ENCODE results near the gene PBX1. TPM values are rescaled to one million over a fixed set of nuclear protein-coding genes. Genes with fewer than 3 reads are reported as not detected.

The PBX1 gene
- total and polyA plus RNA-seq, 2 experiments from 2014 or later: 9.7 to 38.8 TPM

DNA sequence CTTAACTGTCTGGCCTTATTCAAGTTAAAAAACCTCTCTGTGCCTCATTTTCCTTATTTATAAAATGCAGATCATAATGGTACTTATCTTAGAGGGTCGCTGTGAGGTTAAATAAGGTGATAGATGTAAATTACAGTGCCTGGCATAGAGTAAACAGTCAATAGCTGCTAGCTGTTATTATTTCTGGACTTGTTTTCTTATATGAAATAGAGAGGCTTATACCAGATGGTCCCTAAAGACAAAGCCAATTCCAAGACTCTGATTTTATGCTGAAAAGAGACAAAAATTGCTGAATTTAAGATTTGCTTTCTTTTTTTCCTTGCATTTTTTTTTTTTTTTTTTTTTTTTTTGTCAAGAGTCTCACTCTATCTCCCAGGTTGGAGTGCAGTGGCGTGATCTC lies 10.3 kb downstream of the PBX1 start:
- DNase-seq: no peak
- Histone ChIP-seq H3K79me2 (ENCODE audit: insufficient read depth) (peaks cover 97% of the 10 kb centered on the region), H4K20me1 (ENCODE audit: insufficient read depth) (no peaks in the 10 kb centered on the region), H3K4me3 (no peak overlapping the region), H3K9me2 (ENCODE audit: insufficient read depth) (no peaks in the 10 kb centered on the region), H3K27me3 (replicated peaks; ENCODE audit: insufficient read depth) (no peaks in the 10 kb centered on the region), H3K9ac (no peak overlapping the region), H3K36me3 (ENCODE audit: low read depth) (peaks cover 5% of the 10 kb centered on the region; the same call in 1 of the 2 replicates), H3K9me3 (ENCODE audit: low read depth) (no peaks in the 10 kb centered on the region), H3K4me1 (ENCODE audit: insufficient read depth) (peaks cover 24% of the 10 kb centered on the region), H3K4me2 (ENCODE audit: unreplicated experiment) (peak overlapping the region; percentile 67), H2AFZ (peak overlapping the region; percentile 74; the same call in 1 of the 2 replicates), H3F3A (ENCODE audit: insufficient read depth) (no peaks in the 10 kb centered on the region), H3K27ac (no peak overlapping the region)
- in situ Hi-C loops (cut with MboI): no loop called here
- TF ChIP-seq EZH2 (IDR thresholded peaks at IDR 0.05; ENCODE audit: insufficient read depth, poor library complexity, severe bottlenecking) (no peak), EZH2phosphoT487 (IDR thresholded peaks at IDR 0.05; ENCODE audit: insufficient read depth, low read depth) (no peak)
- WGBS, 2 experiments (ENCODE audit: low coverage in 1 of 2, low lambda C conversion rate in 2 of 2, missing lambda C conversion rate in 2 of 2): 96 to 98% methylated on average over 2 of the region's 2 CpGs

- Histone ChIP-seq H3K4me2 (ENCODE audit: unreplicated experiment) (peak overlapping the region; percentile 67), H3K4me1 (ENCODE audit: insufficient read depth) (peaks cover 23% of the 10 kb centered on the region), H2AFZ (peak overlapping the region; percentile 74), H3K27ac (peak overlapping the region; percentile 4; the same call in 1 of the 2 replicates), H3K27me3 (replicated peaks; ENCODE audit: insufficient read depth) (no peaks in the 10 kb centered on the region), H3K9ac (peak overlapping the region; percentile 42), H3K9me3 (ENCODE audit: low read depth) (no peaks in the 10 kb centered on the region), H3F3A (ENCODE audit: insufficient read depth) (no peaks in the 10 kb centered on the region), H3K9me2 (ENCODE audit: insufficient read depth) (no peaks in the 10 kb centered on the region), H4K20me1 (ENCODE audit: insufficient read depth) (no peaks in the 10 kb centered on the region), H3K4me3 (no peak overlapping the region; the same call in 1 of the 2 replicates), H3K79me2 (ENCODE audit: insufficient read depth) (peaks cover 97% of the 10 kb centered on the region), H3K36me3 (ENCODE audit: low read depth) (peaks cover 5% of the 10 kb centered on the region; the same call in 1 of the 2 replicates)
- in situ Hi-C loops (cut with MboI): no loop called here
- DNase-seq: peak; percentile 31
- 53 to 54% methylated on average over 4 of the region's 4 CpGs for WGBS, 2 experiments (ENCODE audit: low coverage in 1 of 2, low lambda C conversion rate in 2 of 2, missing lambda C conversion rate in 2 of 2)
- TF ChIP-seq EZH2phosphoT487 (IDR thresholded peaks at IDR 0.05; ENCODE audit: insufficient read depth, low read depth) (no peak), EZH2 (IDR thresholded peaks at IDR 0.05; ENCODE audit: insufficient read depth, poor library complexity, severe bottlenecking) (no peak)
These were observed 10.9 kb downstream of the PBX1 start for GRCh38 chr1:164569866-164570265.

DNA sequence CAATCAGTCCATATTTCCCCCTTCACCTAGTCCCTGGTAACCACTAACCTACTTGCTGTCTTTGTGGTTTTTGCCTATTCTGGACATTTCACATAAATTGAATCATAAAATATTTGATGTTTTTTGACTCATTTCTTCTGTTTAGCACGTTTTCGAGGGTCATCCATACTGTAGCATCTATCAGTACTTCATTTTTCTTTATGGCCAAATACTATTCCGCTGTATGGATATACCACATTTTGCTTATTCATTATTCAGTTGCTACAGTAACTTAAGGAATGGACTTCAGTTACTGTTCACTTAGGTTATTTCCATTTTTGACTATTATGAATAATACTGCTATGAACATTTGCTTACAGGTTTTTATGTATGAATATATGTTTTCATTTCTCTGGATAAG lies 12.3 kb downstream of the PBX1 start:
- H3K79me2 ChIP-seq (ENCODE audit: insufficient read depth): peaks cover 97% of the 10 kb centered on the region
- H3K9ac ChIP-seq: no peak overlapping the region
- no peak overlapping the region for H3K4me2 ChIP-seq (ENCODE audit: unreplicated experiment)
- in situ Hi-C loops (cut with MboI): no loop called here
- no peak overlapping the region for H3K4me3 ChIP-seq
- no peak overlapping the region for H3K27ac ChIP-seq
- no peaks in the 10 kb centered on the region for H3K27me3 ChIP-seq (replicated peaks; ENCODE audit: insufficient read depth)
- H3K9me3 ChIP-seq (ENCODE audit: low read depth): no peaks in the 10 kb centered on the region
- peaks cover 5% of the 10 kb centered on the region; the same call in 1 of the 2 replicates for H3K36me3 ChIP-seq (ENCODE audit: low read depth)
- TF ChIP-seq EZH2phosphoT487 (IDR thresholded peaks at IDR 0.05; ENCODE audit: insufficient read depth, low read depth) (no peak), EZH2 (IDR thresholded peaks at IDR 0.05; ENCODE audit: insufficient read depth, poor library complexity, severe bottlenecking) (no peak)
- no peaks in the 10 kb centered on the region for H4K20me1 ChIP-seq (ENCODE audit: insufficient read depth)
- no peak overlapping the region for H2AFZ ChIP-seq
- no peaks in the 10 kb centered on the region for H3K9me2 ChIP-seq (ENCODE audit: insufficient read depth)
- WGBS, 2 experiments (ENCODE audit: low coverage in 1 of 2, low lambda C conversion rate in 2 of 2, missing lambda C conversion rate in 2 of 2): 89 to 94% methylated on average over 3 of the region's 3 CpGs
- no peak for DNase-seq
- H3F3A ChIP-seq (ENCODE audit: insufficient read depth): no peaks in the 10 kb centered on the region
- H3K4me1 ChIP-seq (ENCODE audit: insufficient read depth): peaks cover 8% of the 10 kb centered on the region; the same call in 1 of the 2 replicates

DNA sequence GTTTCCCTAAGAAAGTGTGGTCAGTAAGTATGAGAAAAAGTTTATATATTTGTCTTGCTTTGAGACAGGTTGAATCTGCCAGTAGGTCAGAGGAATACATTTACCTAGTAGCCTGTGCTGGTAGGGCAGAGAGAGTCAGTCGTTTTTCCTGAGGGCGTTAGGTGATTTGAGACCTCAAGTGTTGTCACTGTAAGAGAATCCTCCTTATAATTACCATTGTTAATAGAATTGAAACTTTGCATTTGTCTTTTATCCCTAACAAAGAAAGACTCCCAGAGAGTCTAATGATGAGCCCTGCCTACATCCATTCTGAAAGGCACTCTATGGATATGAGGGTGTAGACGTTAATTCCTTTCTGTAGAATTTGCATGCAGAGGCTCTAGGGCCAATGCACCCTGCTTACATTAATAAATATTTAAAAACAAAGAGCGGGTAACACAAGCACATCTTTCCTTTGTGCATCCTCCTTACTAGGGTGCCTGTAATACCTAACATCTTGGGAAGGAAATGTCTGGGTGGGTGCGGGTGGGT lies 16.4 kb downstream of the PBX1 start:
- Histone ChIP-seq H4K20me1 (ENCODE audit: insufficient read depth) (no peaks in the 10 kb centered on the region), H3K4me2 (ENCODE audit: unreplicated experiment) (no peak overlapping the region), H3K4me1 (ENCODE audit: insufficient read depth) (peaks cover 6% of the 10 kb centered on the region; the same call in 1 of the 2 replicates), H3K9me3 (ENCODE audit: low read depth) (no peaks in the 10 kb centered on the region), H3K27ac (no peak overlapping the region), H3K9me2 (ENCODE audit: insufficient read depth) (no peaks in the 10 kb centered on the region), H2AFZ (no peak overlapping the region), H3F3A (ENCODE audit: insufficient read depth) (no peaks in the 10 kb centered on the region), H3K9ac (no peak overlapping the region), H3K4me3 (no peak overlapping the region), H3K27me3 (replicated peaks; ENCODE audit: insufficient read depth) (no peaks in the 10 kb centered on the region), H3K36me3 (ENCODE audit: low read depth) (peaks cover 8% of the 10 kb centered on the region; the same call in 1 of the 2 replicates), H3K79me2 (ENCODE audit: insufficient read depth) (peaks cover 97% of the 10 kb centered on the region)
- TF ChIP-seq EZH2phosphoT487 (IDR thresholded peaks at IDR 0.05; ENCODE audit: insufficient read depth, low read depth) (no peak), EZH2 (IDR thresholded peaks at IDR 0.05; ENCODE audit: insufficient read depth, poor library complexity, severe bottlenecking) (no peak)
- no peak for DNase-seq
- in situ Hi-C loops (cut with MboI): no loop called here
- WGBS, 2 experiments (ENCODE audit: low coverage in 1 of 2, low lambda C conversion rate in 2 of 2, missing lambda C conversion rate in 2 of 2): 89 to 92% methylated on average over 5 of the region's 5 CpGs
